Esophagus muscularis mucosa (tissue), 3 donors: Measurements from ENCODE around the gene FAM13A.

Experiments used
- CTCF ChIP-seq, 3 experiments: fragments of 200-600 bp in 2 of 3; fragments of 450-650 bp in 1 of 3; sonication (generic) in 2 of 3; IDR thresholded peaks; one replicate each; pipeline ENCODE4 v1.5.1; 2017 to 2019; ENCODE audit warnings: antibody characterized with exemption in 3 of 3, mild to moderate bottlenecking in 2 of 3, moderate library complexity in 1 of 3
- POLR2AphosphoS5 ChIP-seq, 2 donors: sonication (generic); formaldehyde crosslinking; IDR thresholded peaks; one replicate each; pipeline ENCODE4 v1.6.1; 2017; ENCODE audit warnings: antibody characterized with exemption in 2 of 2

GRCh38 chr4:88804234-88804633 is 252.8 kb downstream of the FAM13A start:
- TF ChIP-seq CTCF (IDR thresholded peaks at IDR 0.05): no peak
- TF ChIP-seq POLR2AphosphoS5 (IDR thresholded peaks at IDR 0.05): no peak
